ENCODE measurements around the gene DPYSL3. TPM values are rescaled to one million over a fixed set of nuclear protein-coding genes. Genes with fewer than 3 reads are reported as not detected.

The DPYSL3 gene
- total and polyA plus RNA-seq, 12 donors: 3.5 to 49.7 (median 13.1) TPM

GRCh38 chr5:147490989-147491388 is 18.9 kb downstream of the DPYSL3 start:
- intact Hi-C loops (cut with DNase I): no loop called here
- WGBS, 4 donors: 82 to 96% (median 91%) methylated on average over 3 of the region's 3 CpGs
- Histone ChIP-seq H3K4me3 (no peak overlapping the region), H3K27ac (no peak overlapping the region), H3K9me3 (replicated peaks in 1 of 3) (peaks cover 0 to 10% (median 0%) of the 10 kb centered on the region in 3 donors), H3K4me1 (replicated peaks in 1 of 2) (no peaks in the 10 kb centered on the region), H3K27me3 (no peaks in the 10 kb centered on the region), H3K36me3 (replicated peaks in 1 of 2) (no peaks in the 10 kb centered on the region)
- DNase-seq: no peak
- TF ChIP-seq CTCF (IDR thresholded peaks at IDR 0.05) (no peak), POLR2A (IDR thresholded peaks at IDR 0.05) (no peak)

GRCh38 chr5:147487031-147487750 is 22.7 kb downstream of the DPYSL3 start:
- Histone ChIP-seq H3K27ac (no peak overlapping the region), H3K9me3 (replicated peaks in 1 of 3) (peaks cover 0 to 6% (median 0%) of the 10 kb centered on the region in 3 donors), H3K36me3 (replicated peaks in 1 of 2) (no peaks in the 10 kb centered on the region), H3K4me1 (replicated peaks in 1 of 2) (no peaks in the 10 kb centered on the region), H3K27me3 (no peaks in the 10 kb centered on the region), H3K4me3 (no peak overlapping the region)
- TF ChIP-seq POLR2A (IDR thresholded peaks at IDR 0.05) (no peak), CTCF (IDR thresholded peaks at IDR 0.05) (no peak)
- no peak for DNase-seq
- 59 to 68% (median 66%) methylated on average over 4 of the region's 4 CpGs for WGBS, 4 donors
- intact Hi-C loops (cut with DNase I): no loop called here

- Histone ChIP-seq H3K9me3 (replicated peaks in 1 of 3) (no peaks in the 10 kb centered on the region), H3K27ac (no peak overlapping the region), H3K4me1 (replicated peaks in 1 of 2) (no peaks in the 10 kb centered on the region), H3K36me3 (replicated peaks in 1 of 2) (no peaks in the 10 kb centered on the region), H3K27me3 (no peaks in the 10 kb centered on the region), H3K4me3 (no peak overlapping the region)
- TF ChIP-seq CTCF (IDR thresholded peaks at IDR 0.05) (no peak), POLR2A (IDR thresholded peaks at IDR 0.05) (no peak)
- intact Hi-C loops (cut with DNase I): no loop called here
- no peak for DNase-seq
- WGBS, 4 donors: 65 to 88% (median 76%) methylated on average over 2 of the region's 2 CpGs
Observed at GRCh38 chr5:147485814-147486213, 24.1 kb downstream of the DPYSL3 start.

- TF ChIP-seq POLR2A (IDR thresholded peaks at IDR 0.05) (no peak), CTCF (IDR thresholded peaks at IDR 0.05) (no peak)
- 78 to 86% (median 82%) methylated on average over 6 of the region's 6 CpGs for WGBS, 4 donors
- Histone ChIP-seq H3K4me1 (replicated peaks in 1 of 2) (no peaks in the 10 kb centered on the region), H3K27ac (no peak overlapping the region), H3K36me3 (replicated peaks in 1 of 2) (no peaks in the 10 kb centered on the region), H3K9me3 (replicated peaks in 1 of 3) (no peaks in the 10 kb centered on the region), H3K4me3 (no peak overlapping the region), H3K27me3 (no peaks in the 10 kb centered on the region)
- intact Hi-C loops (cut with DNase I): no loop called here
- no peak for DNase-seq
Observed at GRCh38 chr5:147485046-147485445, 24.8 kb downstream of the DPYSL3 start.
